GM12878 (cell line): ENCODE results near the gene PCDHGB1.

Experiments
- ELK1 ChIP-seq: IDR thresholded peaks from 2 replicates; pipeline ENCODE4 v1.6.1; 2012; ENCODE audit warnings: low read depth, low read length, improper control_type of control experiment
- ESRRA ChIP-seq: IDR thresholded peaks from 2 replicates; pipeline ENCODE4 v1.6.1; 2012; ENCODE audit warnings: mild to moderate bottlenecking, low read length, improper control_type of control experiment
- NR2F1 ChIP-seq: fragments of 450-650 bp; conservative IDR thresholded peaks from 2 replicates; pipeline ENCODE4 v1.6.1; 2017; ENCODE audit warnings: mild to moderate bottlenecking
- SIN3A ChIP-seq: IDR thresholded peaks from 2 replicates; pipeline ENCODE4 v1.6.1; 2012; ENCODE audit warnings: low read depth, low read length, improper control_type of control experiment
- ZNF384 ChIP-seq: IDR thresholded peaks from 2 replicates; pipeline ENCODE4 v1.6.1; 2012; ENCODE audit warnings: low read depth, mild to moderate bottlenecking, low read length, improper control_type of control experiment, borderline replicate concordance
- TF ChIP-seq, protein P1 (sequence below), 3 experiments: IDR thresholded peaks in 2 of 3; conservative IDR thresholded peaks in 1 of 3; 2 replicates each; pipeline ENCODE4 v1.5.1; 2011; ENCODE audit warnings: low read depth in 3 of 3, low read length in 3 of 3, mild to moderate bottlenecking in 3 of 3, control low read depth in 2 of 3, moderate library complexity in 2 of 3, inconsistent platforms in 1 of 3, mixed read lengths in 1 of 3; ENCODE audit not compliant: control insufficient read depth in 2 of 3, insufficient read depth in 1 of 3; ENCODE audit errors: extremely low read depth in 1 of 3
- TF ChIP-seq, protein P2 (sequence below): IDR thresholded peaks from 2 replicates; pipeline ENCODE4 v1.6.1; 2012; ENCODE audit warnings: improper control_type of control experiment, low read depth, low read length; ENCODE audit not compliant: insufficient replicate concordance

- TF ChIP-seq NR2F1 (no peak), ESRRA (no peak), SIN3A (no peak), ZNF384 (no peak), ELK1 (no peak)
- TF ChIP-seq, protein P1, sequence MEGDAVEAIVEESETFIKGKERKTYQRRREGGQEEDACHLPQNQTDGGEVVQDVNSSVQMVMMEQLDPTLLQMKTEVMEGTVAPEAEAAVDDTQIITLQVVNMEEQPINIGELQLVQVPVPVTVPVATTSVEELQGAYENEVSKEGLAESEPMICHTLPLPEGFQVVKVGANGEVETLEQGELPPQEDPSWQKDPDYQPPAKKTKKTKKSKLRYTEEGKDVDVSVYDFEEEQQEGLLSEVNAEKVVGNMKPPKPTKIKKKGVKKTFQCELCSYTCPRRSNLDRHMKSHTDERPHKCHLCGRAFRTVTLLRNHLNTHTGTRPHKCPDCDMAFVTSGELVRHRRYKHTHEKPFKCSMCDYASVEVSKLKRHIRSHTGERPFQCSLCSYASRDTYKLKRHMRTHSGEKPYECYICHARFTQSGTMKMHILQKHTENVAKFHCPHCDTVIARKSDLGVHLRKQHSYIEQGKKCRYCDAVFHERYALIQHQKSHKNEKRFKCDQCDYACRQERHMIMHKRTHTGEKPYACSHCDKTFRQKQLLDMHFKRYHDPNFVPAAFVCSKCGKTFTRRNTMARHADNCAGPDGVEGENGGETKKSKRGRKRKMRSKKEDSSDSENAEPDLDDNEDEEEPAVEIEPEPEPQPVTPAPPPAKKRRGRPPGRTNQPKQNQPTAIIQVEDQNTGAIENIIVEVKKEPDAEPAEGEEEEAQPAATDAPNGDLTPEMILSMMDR (IDR thresholded peaks at IDR 0.05 in 2 of 3, conservative IDR thresholded peaks at IDR 0.05 in 1 of 3; ENCODE audit: control insufficient read depth in 2 of 3, extremely low read depth in 1 of 3, insufficient read depth in 1 of 3, low read depth in 3 of 3, low read length in 3 of 3), result no peak
- TF ChIP-seq, protein P2, sequence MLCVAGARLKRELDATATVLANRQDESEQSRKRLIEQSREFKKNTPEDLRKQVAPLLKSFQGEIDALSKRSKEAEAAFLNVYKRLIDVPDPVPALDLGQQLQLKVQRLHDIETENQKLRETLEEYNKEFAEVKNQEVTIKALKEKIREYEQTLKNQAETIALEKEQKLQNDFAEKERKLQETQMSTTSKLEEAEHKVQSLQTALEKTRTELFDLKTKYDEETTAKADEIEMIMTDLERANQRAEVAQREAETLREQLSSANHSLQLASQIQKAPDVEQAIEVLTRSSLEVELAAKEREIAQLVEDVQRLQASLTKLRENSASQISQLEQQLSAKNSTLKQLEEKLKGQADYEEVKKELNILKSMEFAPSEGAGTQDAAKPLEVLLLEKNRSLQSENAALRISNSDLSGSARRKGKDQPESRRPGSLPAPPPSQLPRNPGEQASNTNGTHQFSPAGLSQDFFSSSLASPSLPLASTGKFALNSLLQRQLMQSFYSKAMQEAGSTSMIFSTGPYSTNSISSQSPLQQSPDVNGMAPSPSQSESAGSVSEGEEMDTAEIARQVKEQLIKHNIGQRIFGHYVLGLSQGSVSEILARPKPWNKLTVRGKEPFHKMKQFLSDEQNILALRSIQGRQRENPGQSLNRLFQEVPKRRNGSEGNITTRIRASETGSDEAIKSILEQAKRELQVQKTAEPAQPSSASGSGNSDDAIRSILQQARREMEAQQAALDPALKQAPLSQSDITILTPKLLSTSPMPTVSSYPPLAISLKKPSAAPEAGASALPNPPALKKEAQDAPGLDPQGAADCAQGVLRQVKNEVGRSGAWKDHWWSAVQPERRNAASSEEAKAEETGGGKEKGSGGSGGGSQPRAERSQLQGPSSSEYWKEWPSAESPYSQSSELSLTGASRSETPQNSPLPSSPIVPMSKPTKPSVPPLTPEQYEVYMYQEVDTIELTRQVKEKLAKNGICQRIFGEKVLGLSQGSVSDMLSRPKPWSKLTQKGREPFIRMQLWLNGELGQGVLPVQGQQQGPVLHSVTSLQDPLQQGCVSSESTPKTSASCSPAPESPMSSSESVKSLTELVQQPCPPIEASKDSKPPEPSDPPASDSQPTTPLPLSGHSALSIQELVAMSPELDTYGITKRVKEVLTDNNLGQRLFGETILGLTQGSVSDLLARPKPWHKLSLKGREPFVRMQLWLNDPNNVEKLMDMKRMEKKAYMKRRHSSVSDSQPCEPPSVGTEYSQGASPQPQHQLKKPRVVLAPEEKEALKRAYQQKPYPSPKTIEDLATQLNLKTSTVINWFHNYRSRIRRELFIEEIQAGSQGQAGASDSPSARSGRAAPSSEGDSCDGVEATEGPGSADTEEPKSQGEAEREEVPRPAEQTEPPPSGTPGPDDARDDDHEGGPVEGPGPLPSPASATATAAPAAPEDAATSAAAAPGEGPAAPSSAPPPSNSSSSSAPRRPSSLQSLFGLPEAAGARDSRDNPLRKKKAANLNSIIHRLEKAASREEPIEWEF, result no peak
Observed at GRCh38 chr5:141303756-141304155, 46.1 kb upstream of the PCDHGB1 start, which contains the start of gene SLC25A2.
